IMR-90 (cell line): ENCODE results near the gene ACSM6. TPM values are rescaled to one million over a fixed set of nuclear protein-coding genes. Genes with fewer than 3 reads are reported as not detected.

Experiments
- ATAC-seq: fragments of 200-7000 bp; cut with Tn5 transposase; 2 replicates; pipeline ENCODE4 v1.9.1; 2020; ENCODE audit warnings: low read depth, mild to moderate bottlenecking, moderate library complexity
- BruUV-seq: library from RNA; stranded (reverse); fragments of 400-500 nt; replicated peaks from 2 replicates; lab custom pipeline; 2021; lab: Mats Ljungman, UMichigan
- CTCF ChIA-PET: fragments of 300-600 bp; formaldehyde crosslinking; extraction: SDS; loops from one replicate; lab custom pipeline; 2021; ENCODE audit warnings: antibody characterized with exemption; lab: Yijun Ruan, JAX
- POLR2A ChIA-PET: fragments of 300-600 bp; sonication (Branson Sonifier 250); formaldehyde crosslinking; loops from one replicate; lab custom pipeline; 2022; ENCODE audit warnings: antibody characterized with exemption; ENCODE audit not compliant: unreplicated experiment; lab: Charles Lee
- DNase-seq: peaks from one replicate; pipeline ENCODE4 v3.0.0; 2013
- H2AFZ ChIP-seq: replicated peaks from 2 replicates; pipeline ENCODE3; 2013; ENCODE audit warnings: low read length, mild to moderate bottlenecking; ENCODE audit not compliant: poor library complexity
- H2AK5ac ChIP-seq: 2 replicates; pipeline ENCODE4 v1.6.1; 2013; ENCODE audit warnings: low read depth, low read length, inconsistent platforms
- H2AK9ac ChIP-seq: replicated peaks from 2 replicates; pipeline ENCODE3; 2013; ENCODE audit warnings: mild to moderate bottlenecking, low read depth, low read length, moderate library complexity; ENCODE audit not compliant: poor library complexity
- H2BK120ac ChIP-seq: 2 replicates; pipeline ENCODE4 v1.6.1; 2013; ENCODE audit warnings: low read depth, low read length, inconsistent platforms
- H2BK15ac ChIP-seq: 3 replicates; pipeline ENCODE4 v1.6.1; 2013; ENCODE audit warnings: low read depth, low read length, inconsistent platforms
- H2BK20ac ChIP-seq: 2 replicates; pipeline ENCODE4 v1.6.1; 2013; ENCODE audit warnings: low read depth, mild to moderate bottlenecking, inconsistent platforms, low read length, moderate library complexity
- H2BK5ac ChIP-seq: 2 replicates; pipeline ENCODE4 v1.6.1; 2013; ENCODE audit warnings: mild to moderate bottlenecking, low read depth, low read length, inconsistent platforms; ENCODE audit not compliant: poor library complexity, severe bottlenecking
- H3K14ac ChIP-seq: replicated peaks from 2 replicates; pipeline ENCODE4 v1.6.1; 2013; ENCODE audit warnings: low read depth, low read length, inconsistent platforms
- H3K18ac ChIP-seq: 2 replicates; pipeline ENCODE4 v1.6.1; 2013; ENCODE audit warnings: low read depth, low read length, control low read depth
- H3K23ac ChIP-seq: 2 replicates; pipeline ENCODE4 v1.6.1; 2013; ENCODE audit warnings: low read depth, low read length, inconsistent platforms
- H3K27ac ChIP-seq: 2 replicates; pipeline ENCODE4 v1.5.1; 2013; ENCODE audit warnings: mild to moderate bottlenecking, control low read depth, low read length; ENCODE audit not compliant: insufficient read depth
- H3K27me3 ChIP-seq: 2 replicates; pipeline ENCODE4 v1.6.1; 2013; ENCODE audit warnings: low read length; ENCODE audit not compliant: control insufficient read depth, insufficient read depth
- H3K36me3 ChIP-seq: 2 replicates; pipeline ENCODE4 v1.6.1; 2013; ENCODE audit warnings: low read length, mixed read lengths; ENCODE audit not compliant: control insufficient read depth, insufficient read depth
- H3K4ac ChIP-seq: 2 replicates; pipeline ENCODE4 v1.6.1; 2013; ENCODE audit warnings: low read depth, low read length, inconsistent platforms
- H3K4me1 ChIP-seq: 2 replicates; pipeline ENCODE4 v1.6.1; 2013; ENCODE audit warnings: low read length, mixed read lengths; ENCODE audit not compliant: control insufficient read depth, insufficient read depth
- H3K4me2 ChIP-seq: 2 replicates; pipeline ENCODE4 v1.6.1; 2013; ENCODE audit warnings: low read depth, mild to moderate bottlenecking, control low read depth, low read length, moderate library complexity
- H3K4me3 ChIP-seq: 2 replicates; pipeline ENCODE4 v1.5.1; 2013; ENCODE audit warnings: low read depth, mild to moderate bottlenecking, control low read depth, low read length, moderate library complexity; ENCODE audit not compliant: insufficient read depth
- H3K56ac ChIP-seq: 2 replicates; pipeline ENCODE4 v1.6.1; 2013; ENCODE audit warnings: low read length, inconsistent platforms; ENCODE audit not compliant: insufficient read depth; ENCODE audit errors: extremely low read depth
- H3K79me1 ChIP-seq, 2 experiments: 2 replicates each; pipeline ENCODE4 v1.6.1; 2013; ENCODE audit warnings: low read length in 2 of 2, inconsistent platforms in 1 of 2, low read depth in 1 of 2
- H3K9ac ChIP-seq: 2 replicates; pipeline ENCODE4 v1.6.1; 2013; ENCODE audit warnings: low read depth, low read length, control low read depth
- H3K9me1 ChIP-seq: 2 replicates; pipeline ENCODE4 v1.6.1; 2013; ENCODE audit warnings: low read length, inconsistent platforms; ENCODE audit not compliant: insufficient read depth
- H3K9me3 ChIP-seq: 2 replicates; pipeline ENCODE4 v1.6.1; 2013; ENCODE audit warnings: low read length; ENCODE audit not compliant: control insufficient read depth, insufficient read depth
- H4K20me1 ChIP-seq: 2 replicates; pipeline ENCODE4 v1.6.1; 2013; ENCODE audit warnings: low read length, inconsistent platforms; ENCODE audit not compliant: insufficient read depth
- H4K5ac ChIP-seq: 2 replicates; pipeline ENCODE4 v1.6.1; 2013; ENCODE audit warnings: mild to moderate bottlenecking, low read depth, low read length, control low read depth
- H4K8ac ChIP-seq, 2 experiments: 2 replicates each; pipeline ENCODE4 v1.6.1; 2013; ENCODE audit warnings: low read depth in 2 of 2, low read length in 2 of 2, control low read depth in 1 of 2, inconsistent platforms in 1 of 2
- H4K91ac ChIP-seq: 2 replicates; pipeline ENCODE4 v1.6.1; 2013; ENCODE audit warnings: low read depth, low read length, inconsistent platforms; ENCODE audit not compliant: insufficient read depth
- CEBPB ChIP-seq: IDR thresholded peaks from 2 replicates; pipeline ENCODE4 v1.6.1; 2012; ENCODE audit warnings: low read depth, low read length, improper control_type of control experiment
- CTCF ChIP-seq: conservative IDR thresholded peaks from 2 replicates; pipeline ENCODE4 v1.5.1; 2012; ENCODE audit warnings: mild to moderate bottlenecking, low read depth, low read length, improper control_type of control experiment
- SMC3 ChIP-seq: fragments of 150-350 bp; IDR thresholded peaks from 2 replicates; pipeline ENCODE4 v1.6.1; 2016; ENCODE audit warnings: low read depth, mild to moderate bottlenecking, antibody characterized with exemption, low read length, moderate library complexity
- WGBS, 2 experiments: methylation state at CpG; one replicate each; pipeline versions ENCODE4 v1.1.5 to v1.1.7; 2013; ENCODE audit warnings: missing lambda C conversion rate in 2 of 2; ENCODE audit not compliant: insufficient read length in 1 of 2; ENCODE audit errors: extremely low coverage in 2 of 2; 5-methylcytosine and 5-hydroxymethylcytosine counted together
- dilution Hi-C: fragments of 300-500 bp; cut with HindIII; formaldehyde crosslinking; loops from one replicate; pipeline ENCODE4 v1.14.3; 2018; ENCODE audit warnings: low sequenced_read_pairs; ENCODE audit not compliant: unreplicated experiment
- in situ Hi-C: fragments of 300-500 bp; cut with MboI; formaldehyde crosslinking; loops from 3 replicates; pipeline ENCODE4 v1.14.3; 2019; ENCODE audit warnings: low sequenced_read_pairs, inconsistent platforms, mixed read lengths
- intact Hi-C: fragments of 100-400 bp; cut with micrococcal nuclease; formaldehyde crosslinking; loops from 2 replicates; pipeline ENCODE4 v1.10.0; 2022
- polyA plus RNA-seq, 3 experiments: library from polyadenylated mRNA; depleted of rRNA; stranded (reverse); fragments of >200 nt; gene quantifications; 2 replicates each; pipeline ENCODE4 v1.2.3, GENCODE V29; 2012; ENCODE audit warnings: low replicate concordance in 1 of 3
- total RNA-seq: library from RNA; depleted of rRNA; stranded (reverse); fragments of >200 nt; gene quantifications from 2 replicates; pipeline ENCODE4 v1.2.3, GENCODE V29; 2012

The ACSM6 gene
- total and polyA plus RNA-seq, 2 of the 4 experiments (the other 2 are of a cell fraction), result not detected

GRCh38 chr10:95233377-95234034 is 39.5 kb downstream of the ACSM6 start (continued):
- no peak for TF ChIP-seq SMC3

DNA sequence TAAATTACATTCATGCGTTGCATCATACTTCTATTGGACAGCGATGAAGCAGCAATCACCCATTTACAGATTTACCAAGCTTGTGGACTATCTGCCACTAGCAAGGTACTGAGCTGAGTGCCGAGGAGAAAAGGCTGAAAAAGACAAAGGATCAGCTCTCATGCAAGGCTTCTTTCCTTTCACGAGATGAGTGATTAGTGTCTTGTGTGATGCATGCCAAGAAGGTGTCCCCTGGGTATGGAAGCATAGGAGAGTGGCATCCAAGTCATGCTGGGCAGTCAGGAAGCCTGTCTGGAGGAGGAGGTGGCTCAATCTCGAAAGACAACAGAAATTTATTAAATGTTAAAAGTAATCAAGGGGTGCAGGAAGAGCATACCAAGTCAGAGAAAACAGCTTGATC is 40.9 kb downstream of the ACSM6 start:
- no peak overlapping the region for H2BK20ac ChIP-seq
- H2BK120ac ChIP-seq, result peak overlapping the region; percentile 30; the same call in 1 of the 2 replicates
- no TSS peak for BruUV-seq
- H3K4me2 ChIP-seq, result no peak overlapping the region
- H3K36me3 ChIP-seq, result peaks cover 45% of the 10 kb centered on the region
- H3K14ac ChIP-seq, result no peak overlapping the region
- H3K18ac ChIP-seq, result no peak overlapping the region
- H2AK9ac ChIP-seq, result no peak overlapping the region
- ChIA-PET CTCF (interaction anchor here (0.6 to 1.4 kb wide), 4 partner anchors 25 to 128 kb away, joined by 3 to 4 read pairs (median 3); no protein-coding TSS in a partner anchor), POLR2A (interaction anchor here (0.7 kb wide), 1 partner anchor 99 kb away, joined by 6 read pairs; no protein-coding TSS in a partner anchor)
- no peak overlapping the region for H4K8ac ChIP-seq
- no peak overlapping the region for H3K27ac ChIP-seq
- peak overlapping the region; percentile 23; the same call in 1 of the 2 replicates for H4K91ac ChIP-seq
- no peaks in the 10 kb centered on the region for H3K27me3 ChIP-seq
- H4K5ac ChIP-seq, result no peak overlapping the region
- H3K9ac ChIP-seq, result no peak overlapping the region
- no peaks in the 10 kb centered on the region for H3K9me3 ChIP-seq
- no peak overlapping the region for H3K4me3 ChIP-seq
- H3K4ac ChIP-seq, result no peak overlapping the region
- H2AFZ ChIP-seq, result no peak overlapping the region
- H3K56ac ChIP-seq, result no peak overlapping the region
- peaks cover 22% of the 10 kb centered on the region for H3K9me1 ChIP-seq
- DNase-seq, result no peak
- H2BK15ac ChIP-seq, result no peak overlapping the region; the same call in 2 of the 3 replicates
- no peak for ATAC-seq
- H2BK5ac ChIP-seq, result no peak overlapping the region
- dilution Hi-C loops, result no loop called here
- in situ Hi-C loops, result loop anchor here (10.0 kb wide), 1 partner anchor 100 kb away; no protein-coding TSS in a partner anchor
- H3K23ac ChIP-seq, result no peak overlapping the region
- H3K4me1 ChIP-seq, result peaks cover 21% of the 10 kb centered on the region
- peaks cover 6% of the 10 kb centered on the region; the same call in 1 of the 2 replicates for H4K20me1 ChIP-seq
- intact Hi-C loops, result no loop called here
- peaks cover 6 to 56% of the 10 kb centered on the region in 2 experiments; a peak in 3 of 4 replicates for H3K79me1 ChIP-seq
- TF ChIP-seq CEBPB, result 0 out of 2 replicates have a peak, but pooled peaks have one; percentile 25
- TF ChIP-seq CTCF, result no peak
- WGBS, 2 experiments, result 80% methylated on average over 2 of the region's 5 CpGs; no CpG with 5 or more reads in 1 of the 2 experiments
- H2AK5ac ChIP-seq, result peak overlapping the region; percentile 78; the same call in 1 of the 2 replicates
